Liver (tissue), 9 donors: ENCODE results near the gene APBA2. TPM values are rescaled to one million over a fixed set of nuclear protein-coding genes. Genes with fewer than 3 reads are reported as not detected.

Experiments used
- DNase-seq: peaks from one replicate; pipeline ENCODE4 v3.0.0-alpha.2; 2017; ENCODE audit warnings: low spot score
- H3K27ac ChIP-seq, 2 donors: one replicate each; pipeline ENCODE4 v1.7.0; 2013; ENCODE audit warnings: inconsistent platforms in 2 of 2, low read length in 2 of 2, control low read depth in 1 of 2, low read depth in 1 of 2, mild to moderate bottlenecking in 1 of 2
- H3K27me3 ChIP-seq, 4 donors: one replicate each; pipeline versions ENCODE4 v1.6.1 to v1.7.0; 2013; ENCODE audit warnings: low read length in 3 of 4, inconsistent platforms in 1 of 4, mild to moderate bottlenecking in 1 of 4, moderate library complexity in 1 of 4; ENCODE audit not compliant: control insufficient read depth in 4 of 4, insufficient read depth in 4 of 4
- H3K36me3 ChIP-seq, 4 donors: one replicate each; pipeline versions ENCODE4 v1.6.1 to v1.7.0; 2013; ENCODE audit warnings: low read length in 3 of 4, mild to moderate bottlenecking in 3 of 4, low read depth in 1 of 4, moderate library complexity in 1 of 4; ENCODE audit not compliant: control insufficient read depth in 4 of 4, insufficient read depth in 3 of 4
- H3K4me1 ChIP-seq, 4 donors: one replicate each; pipeline versions ENCODE4 v1.6.1 to v1.7.0; 2013; ENCODE audit warnings: low read length in 3 of 4, mild to moderate bottlenecking in 3 of 4, moderate library complexity in 1 of 4; ENCODE audit not compliant: control insufficient read depth in 4 of 4, insufficient read depth in 4 of 4
- H3K4me3 ChIP-seq, 3 donors: one replicate each; pipeline versions ENCODE4 v1.6.1 to v1.7.0; 2013; ENCODE audit warnings: low read length in 3 of 3, control low read depth in 1 of 3, low read depth in 1 of 3, mild to moderate bottlenecking in 1 of 3
- H3K9ac ChIP-seq, 2 donors: one replicate each; pipeline ENCODE4 v1.7.0; 2013; ENCODE audit warnings: low read length in 2 of 2, mild to moderate bottlenecking in 2 of 2, moderate library complexity in 2 of 2, control low read depth in 1 of 2, low read depth in 1 of 2
- H3K9me3 ChIP-seq, 4 donors: one replicate each; pipeline versions ENCODE4 v1.6.1 to v1.7.0; 2013; ENCODE audit warnings: low read length in 3 of 4; ENCODE audit not compliant: control insufficient read depth in 4 of 4
- EGR1 ChIP-seq, 2 donors: IDR thresholded peaks; 2 replicates each; pipeline ENCODE4 v1.6.1; 2016 to 2018; ENCODE audit warnings: antibody characterized with exemption in 2 of 2, low read depth in 2 of 2
- FOXA1 ChIP-seq: IDR thresholded peaks from 2 replicates; pipeline ENCODE4 v1.6.1; 2016; ENCODE audit warnings: antibody characterized with exemption
- FOXA2 ChIP-seq: IDR thresholded peaks from 2 replicates; pipeline ENCODE4 v1.6.1; 2016; ENCODE audit warnings: antibody characterized with exemption
- GABPA ChIP-seq, 2 donors: IDR thresholded peaks in 1 of 2; conservative IDR thresholded peaks in 1 of 2; 2 replicates each; pipeline ENCODE4 v1.6.1; 2016; ENCODE audit warnings: antibody characterized with exemption in 2 of 2, mild to moderate bottlenecking in 1 of 2, moderate library complexity in 1 of 2
- HNF4A ChIP-seq, 2 donors: conservative IDR thresholded peaks; 2 replicates each; pipeline ENCODE4 v1.6.1; 2016; ENCODE audit warnings: antibody characterized with exemption in 2 of 2, mild to moderate bottlenecking in 2 of 2
- HNF4G ChIP-seq: IDR thresholded peaks from 2 replicates; pipeline ENCODE4 v1.6.1; 2016; ENCODE audit warnings: antibody characterized with exemption
- JUND ChIP-seq, 2 donors: IDR thresholded peaks; 2 replicates each; pipeline ENCODE4 v1.6.1; 2016; ENCODE audit warnings: antibody characterized with exemption in 2 of 2
- RAD21 ChIP-seq, 2 donors: IDR thresholded peaks; 2 replicates each; pipeline ENCODE4 v1.6.1; 2016; ENCODE audit warnings: antibody characterized with exemption in 2 of 2, mild to moderate bottlenecking in 2 of 2
- RXRA ChIP-seq, 2 donors: IDR thresholded peaks; 2 replicates each; pipeline ENCODE4 v1.6.1; 2017 to 2018; ENCODE audit warnings: antibody characterized with exemption in 2 of 2, mild to moderate bottlenecking in 1 of 2
- SP1 ChIP-seq: IDR thresholded peaks from 2 replicates; pipeline ENCODE4 v1.6.1; 2018; ENCODE audit warnings: antibody characterized with exemption, mild to moderate bottlenecking
- TAF1 ChIP-seq: conservative IDR thresholded peaks from 2 replicates; pipeline ENCODE4 v1.6.1; 2016; ENCODE audit warnings: antibody characterized with exemption, mild to moderate bottlenecking
- YY1 ChIP-seq: IDR thresholded peaks from 2 replicates; pipeline ENCODE4 v1.6.1; 2016; ENCODE audit warnings: antibody characterized with exemption, mild to moderate bottlenecking
- WGBS: extraction: QIAGEN DNeasy Blood & Tissue Kit; methylation state at CpG from one replicate; pipeline ENCODE4 v1.1.7; 2013; 5-methylcytosine and 5-hydroxymethylcytosine counted together
- polyA plus RNA-seq, 2 donors: library from polyadenylated mRNA; stranded (reverse) in 1 of 2; unstranded in 1 of 2; fragments of 200-250 nt in 1 of 2; fragments of >200 nt in 1 of 2; fragmentation: Nextera tagmentation in 1 of 2; extraction: Ambion mirVana in 1 of 2; gene quantifications; one replicate each; pipeline versions ENCODE4 v1.2.1 to v1.2.3, GENCODE V29; 2013 to 2015
- total RNA-seq, 2 donors: library from RNA; depleted of rRNA; stranded (reverse); fragments of >200 nt; gene quantifications; one replicate each; pipeline ENCODE4 v1.2.3, GENCODE V29; 2014
- TF ChIP-seq, protein P1 (sequence below): IDR thresholded peaks from 2 replicates; pipeline ENCODE4 v1.6.1; 2016; ENCODE audit warnings: antibody characterized with exemption, mild to moderate bottlenecking
- TF ChIP-seq, protein P2 (sequence below): IDR thresholded peaks from 2 replicates; pipeline ENCODE4 v1.6.1; 2016; ENCODE audit warnings: antibody characterized with exemption
- TF ChIP-seq, protein P3 (sequence below): IDR thresholded peaks from 2 replicates; pipeline ENCODE4 v1.6.1; 2016; ENCODE audit warnings: antibody characterized with exemption
- TF ChIP-seq, protein P4 (sequence below): fragments of 150-350 bp; IDR thresholded peaks from 2 replicates; pipeline ENCODE4 v1.5.1; 2017; ENCODE audit warnings: improper control_type of control experiment, low read depth, low read length; ENCODE audit not compliant: missing input control
- TF ChIP-seq, protein P5 (sequence below): IDR thresholded peaks from 2 replicates; pipeline ENCODE4 v1.6.1; 2016; ENCODE audit warnings: antibody characterized with exemption
- donor health status: healthy.
- donor health status: healthy.
- donor health status: healthy.
- donor health status: healthy.
- donor health status: healthy.

Gene APBA2
- total and polyA plus RNA-seq, 4 donors = 0.38 to 2.9 (median 1.7) TPM

DNA sequence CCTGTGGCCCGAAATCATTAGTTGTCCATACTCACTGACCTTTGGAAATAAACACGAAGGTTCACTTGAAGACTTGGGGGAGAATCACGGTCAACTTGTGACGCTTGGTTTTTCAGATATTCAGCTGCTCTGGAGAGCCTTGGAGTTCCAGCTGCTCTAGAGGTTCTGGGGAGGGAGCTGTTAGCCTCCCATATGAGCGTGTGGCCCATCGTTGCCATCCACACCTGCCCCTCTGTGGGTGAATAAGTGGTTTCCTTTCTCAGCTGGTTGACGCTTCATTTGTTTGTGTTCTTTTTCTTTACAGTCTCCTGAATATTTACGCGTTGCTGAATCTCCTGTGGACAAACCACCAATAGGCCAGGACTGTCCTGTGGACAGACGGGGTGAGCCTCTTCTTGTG is 35.6 kb downstream of the APBA2 start:
- WGBS = 62% methylated on average over 10 of the region's 10 CpGs
- Histone ChIP-seq H3K27ac (no peak overlapping the region), H3K9ac (no peak overlapping the region), H3K27me3 (no peaks in the 10 kb centered on the region), H3K9me3 (no peaks in the 10 kb centered on the region), H3K4me3 (no peak overlapping the region), H3K36me3 (no peaks in the 10 kb centered on the region), H3K4me1 (no peaks in the 10 kb centered on the region)
- no peak for DNase-seq
- TF ChIP-seq, protein P1, sequence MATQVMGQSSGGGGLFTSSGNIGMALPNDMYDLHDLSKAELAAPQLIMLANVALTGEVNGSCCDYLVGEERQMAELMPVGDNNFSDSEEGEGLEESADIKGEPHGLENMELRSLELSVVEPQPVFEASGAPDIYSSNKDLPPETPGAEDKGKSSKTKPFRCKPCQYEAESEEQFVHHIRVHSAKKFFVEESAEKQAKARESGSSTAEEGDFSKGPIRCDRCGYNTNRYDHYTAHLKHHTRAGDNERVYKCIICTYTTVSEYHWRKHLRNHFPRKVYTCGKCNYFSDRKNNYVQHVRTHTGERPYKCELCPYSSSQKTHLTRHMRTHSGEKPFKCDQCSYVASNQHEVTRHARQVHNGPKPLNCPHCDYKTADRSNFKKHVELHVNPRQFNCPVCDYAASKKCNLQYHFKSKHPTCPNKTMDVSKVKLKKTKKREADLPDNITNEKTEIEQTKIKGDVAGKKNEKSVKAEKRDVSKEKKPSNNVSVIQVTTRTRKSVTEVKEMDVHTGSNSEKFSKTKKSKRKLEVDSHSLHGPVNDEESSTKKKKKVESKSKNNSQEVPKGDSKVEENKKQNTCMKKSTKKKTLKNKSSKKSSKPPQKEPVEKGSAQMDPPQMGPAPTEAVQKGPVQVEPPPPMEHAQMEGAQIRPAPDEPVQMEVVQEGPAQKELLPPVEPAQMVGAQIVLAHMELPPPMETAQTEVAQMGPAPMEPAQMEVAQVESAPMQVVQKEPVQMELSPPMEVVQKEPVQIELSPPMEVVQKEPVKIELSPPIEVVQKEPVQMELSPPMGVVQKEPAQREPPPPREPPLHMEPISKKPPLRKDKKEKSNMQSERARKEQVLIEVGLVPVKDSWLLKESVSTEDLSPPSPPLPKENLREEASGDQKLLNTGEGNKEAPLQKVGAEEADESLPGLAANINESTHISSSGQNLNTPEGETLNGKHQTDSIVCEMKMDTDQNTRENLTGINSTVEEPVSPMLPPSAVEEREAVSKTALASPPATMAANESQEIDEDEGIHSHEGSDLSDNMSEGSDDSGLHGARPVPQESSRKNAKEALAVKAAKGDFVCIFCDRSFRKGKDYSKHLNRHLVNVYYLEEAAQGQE = no peak
- TF ChIP-seq HNF4G (no peak), YY1 (no peak), FOXA2 (no peak), JUND (IDR thresholded peaks at IDR 0.05) (no peak), RAD21 (IDR thresholded peaks at IDR 0.05) (no peak), TAF1 (no peak), HNF4A (conservative IDR thresholded peaks at IDR 0.05) (no peak), FOXA1 (no peak), RXRA (IDR thresholded peaks at IDR 0.05) (no peak), SP1 (no peak), GABPA (IDR thresholded peaks at IDR 0.05 in 1 of 2, conservative IDR thresholded peaks at IDR 0.05 in 1 of 2) (no peak), EGR1 (IDR thresholded peaks at IDR 0.05; ENCODE audit: low read depth in 2 of 2) (no peak)
- TF ChIP-seq, protein P2, sequence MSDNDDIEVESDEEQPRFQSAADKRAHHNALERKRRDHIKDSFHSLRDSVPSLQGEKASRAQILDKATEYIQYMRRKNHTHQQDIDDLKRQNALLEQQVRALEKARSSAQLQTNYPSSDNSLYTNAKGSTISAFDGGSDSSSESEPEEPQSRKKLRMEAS = no peak
- TF ChIP-seq, protein P3, sequence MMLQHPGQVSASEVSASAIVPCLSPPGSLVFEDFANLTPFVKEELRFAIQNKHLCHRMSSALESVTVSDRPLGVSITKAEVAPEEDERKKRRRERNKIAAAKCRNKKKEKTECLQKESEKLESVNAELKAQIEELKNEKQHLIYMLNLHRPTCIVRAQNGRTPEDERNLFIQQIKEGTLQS = no peak
- TF ChIP-seq, protein P4, sequence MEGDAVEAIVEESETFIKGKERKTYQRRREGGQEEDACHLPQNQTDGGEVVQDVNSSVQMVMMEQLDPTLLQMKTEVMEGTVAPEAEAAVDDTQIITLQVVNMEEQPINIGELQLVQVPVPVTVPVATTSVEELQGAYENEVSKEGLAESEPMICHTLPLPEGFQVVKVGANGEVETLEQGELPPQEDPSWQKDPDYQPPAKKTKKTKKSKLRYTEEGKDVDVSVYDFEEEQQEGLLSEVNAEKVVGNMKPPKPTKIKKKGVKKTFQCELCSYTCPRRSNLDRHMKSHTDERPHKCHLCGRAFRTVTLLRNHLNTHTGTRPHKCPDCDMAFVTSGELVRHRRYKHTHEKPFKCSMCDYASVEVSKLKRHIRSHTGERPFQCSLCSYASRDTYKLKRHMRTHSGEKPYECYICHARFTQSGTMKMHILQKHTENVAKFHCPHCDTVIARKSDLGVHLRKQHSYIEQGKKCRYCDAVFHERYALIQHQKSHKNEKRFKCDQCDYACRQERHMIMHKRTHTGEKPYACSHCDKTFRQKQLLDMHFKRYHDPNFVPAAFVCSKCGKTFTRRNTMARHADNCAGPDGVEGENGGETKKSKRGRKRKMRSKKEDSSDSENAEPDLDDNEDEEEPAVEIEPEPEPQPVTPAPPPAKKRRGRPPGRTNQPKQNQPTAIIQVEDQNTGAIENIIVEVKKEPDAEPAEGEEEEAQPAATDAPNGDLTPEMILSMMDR = no peak
- TF ChIP-seq, protein P5, sequence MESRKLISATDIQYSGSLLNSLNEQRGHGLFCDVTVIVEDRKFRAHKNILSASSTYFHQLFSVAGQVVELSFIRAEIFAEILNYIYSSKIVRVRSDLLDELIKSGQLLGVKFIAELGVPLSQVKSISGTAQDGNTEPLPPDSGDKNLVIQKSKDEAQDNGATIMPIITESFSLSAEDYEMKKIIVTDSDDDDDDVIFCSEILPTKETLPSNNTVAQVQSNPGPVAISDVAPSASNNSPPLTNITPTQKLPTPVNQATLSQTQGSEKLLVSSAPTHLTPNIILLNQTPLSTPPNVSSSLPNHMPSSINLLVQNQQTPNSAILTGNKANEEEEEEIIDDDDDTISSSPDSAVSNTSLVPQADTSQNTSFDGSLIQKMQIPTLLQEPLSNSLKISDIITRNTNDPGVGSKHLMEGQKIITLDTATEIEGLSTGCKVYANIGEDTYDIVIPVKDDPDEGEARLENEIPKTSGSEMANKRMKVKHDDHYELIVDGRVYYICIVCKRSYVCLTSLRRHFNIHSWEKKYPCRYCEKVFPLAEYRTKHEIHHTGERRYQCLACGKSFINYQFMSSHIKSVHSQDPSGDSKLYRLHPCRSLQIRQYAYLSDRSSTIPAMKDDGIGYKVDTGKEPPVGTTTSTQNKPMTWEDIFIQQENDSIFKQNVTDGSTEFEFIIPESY = no peak
